ENCODE measurements around the gene BRD2.

The BRD2 gene

GRCh38 chr6:32962213-32962826 is 6.1 kb upstream of the BRD2 start:
- H3K27ac ChIP-seq, result no peak overlapping the region
- no peak for TF ChIP-seq CTCF (conservative IDR thresholded peaks at IDR 0.05)

- H3K27ac ChIP-seq, result peak overlapping the region; percentile 100
- TF ChIP-seq CTCF (conservative IDR thresholded peaks at IDR 0.05), result no peak
These were observed 4.5 kb upstream of the BRD2 start for GRCh38 chr6:32963866-32964265.

- peak overlapping the region; percentile 100 for H3K27ac ChIP-seq
- TF ChIP-seq CTCF (conservative IDR thresholded peaks at IDR 0.05), result no peak
These were observed 3.6 kb upstream of the BRD2 start for GRCh38 chr6:32964776-32965175.

- peak; percentile 73 for TF ChIP-seq CTCF (conservative IDR thresholded peaks at IDR 0.05)
- peak overlapping the region; percentile 100 for H3K27ac ChIP-seq
These were observed 973 bp upstream of the BRD2 start for GRCh38 chr6:32967151-32968091.

GRCh38 chr6:32968867-32969684 is 682 bp downstream of the BRD2 start:
- H3K27ac ChIP-seq, result peak overlapping the region; percentile 100
- no peak for TF ChIP-seq CTCF (conservative IDR thresholded peaks at IDR 0.05)

GRCh38 chr6:32969685-32970412 is 1.5 kb downstream of the BRD2 start:
- H3K27ac ChIP-seq, result peak overlapping the region; percentile 100
- no peak for TF ChIP-seq CTCF (conservative IDR thresholded peaks at IDR 0.05)

Measured in VCaP (cell line).